KOPT-K1 (cell line): ENCODE results near the gene BICRAL.

Experiments
- H3K27ac ChIP-seq: fragments of 200-600 bp; sonication (generic); 2 replicates; pipeline ENCODE4 v1.5.1; 2016; ENCODE audit warnings: antibody characterized with exemption, mild to moderate bottlenecking, low read depth, low read length; ENCODE audit not compliant: poor library complexity, severe bottlenecking
- H3K36me3 ChIP-seq: fragments of 200-600 bp; sonication (generic); 2 replicates; pipeline ENCODE4 v1.5.1; 2017; ENCODE audit warnings: antibody characterized with exemption, mild to moderate bottlenecking, low read length, moderate library complexity; ENCODE audit not compliant: insufficient read depth
- H3K9me3 ChIP-seq: fragments of 200-600 bp; sonication (generic); 2 replicates; pipeline ENCODE4 v1.5.1; 2017; ENCODE audit warnings: antibody characterized with exemption, low read length, mild to moderate bottlenecking; ENCODE audit not compliant: insufficient read depth, poor library complexity, severe bottlenecking

BICRAL gene

DNA sequence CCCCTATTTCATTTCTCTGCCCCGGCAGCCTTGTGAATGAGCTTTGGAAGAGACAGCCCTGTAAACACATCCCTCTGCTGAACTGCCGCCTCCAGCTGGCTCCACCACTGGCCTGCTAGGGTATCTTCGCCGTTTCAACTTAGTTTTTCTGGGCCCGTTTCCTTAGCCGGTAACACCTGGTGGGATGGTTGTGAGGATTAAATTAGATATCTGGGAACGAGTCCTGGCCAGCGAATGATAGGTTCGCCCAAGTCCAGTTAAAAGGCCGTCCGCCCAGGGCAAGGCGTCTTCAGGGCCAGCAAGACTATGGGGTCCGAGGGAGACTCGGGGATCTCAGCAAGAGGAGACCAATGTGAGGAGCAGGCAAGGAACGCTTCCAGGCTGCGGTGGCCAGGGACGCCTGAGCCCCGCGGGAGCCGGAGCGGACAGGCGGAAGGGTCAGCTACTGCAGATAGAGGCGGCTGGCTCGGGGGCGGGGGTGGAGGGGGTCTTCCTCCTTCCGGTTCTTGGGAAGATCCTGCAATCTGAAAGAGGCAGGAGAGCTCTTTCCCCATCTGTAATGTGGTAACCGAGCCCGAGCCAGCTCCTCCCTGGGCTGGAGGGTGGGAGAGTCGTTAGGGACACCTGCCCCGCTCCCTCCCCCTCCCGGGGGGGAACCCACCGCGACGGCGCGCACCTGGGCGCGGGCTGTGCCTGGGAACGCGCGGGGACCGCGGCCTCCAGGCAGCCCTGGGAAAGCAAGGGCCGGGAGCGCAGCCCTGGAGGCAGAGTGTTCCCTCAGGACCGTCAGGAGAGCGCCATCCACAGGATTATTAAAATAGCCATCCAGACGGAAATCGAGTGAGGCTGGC, 129.5 kb downstream of the BICRAL start:
- peak overlapping the region; percentile 33 for H3K27ac ChIP-seq
- no peaks in the 10 kb centered on the region for H3K9me3 ChIP-seq

DNA sequence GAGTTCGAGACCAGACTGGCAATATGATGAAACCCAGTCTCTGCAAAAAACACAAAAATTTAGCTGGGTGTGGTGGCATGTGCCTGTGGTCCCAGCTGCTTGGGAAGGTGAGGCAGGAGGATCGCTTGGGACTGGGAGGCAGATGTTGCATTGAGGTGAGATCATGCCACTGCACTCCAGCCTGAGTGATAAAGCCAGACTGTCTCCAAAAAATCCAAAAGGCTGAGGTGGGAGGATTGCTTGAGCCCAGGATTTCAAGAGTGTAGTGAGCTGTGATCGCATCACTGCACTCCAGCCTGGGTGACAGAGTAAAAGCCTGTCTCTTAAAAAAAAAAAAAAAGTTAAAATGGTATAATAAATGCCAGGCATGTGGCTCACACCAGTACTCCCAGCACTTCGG, 132.7 kb downstream of the BICRAL start:
- peak overlapping the region; percentile 20 for H3K27ac ChIP-seq
- H3K36me3 ChIP-seq, result no peaks in the 10 kb centered on the region
- H3K9me3 ChIP-seq, result no peaks in the 10 kb centered on the region

More for the DNA sequence above, 129.5 kb downstream of the BICRAL start:
- no peaks in the 10 kb centered on the region for H3K36me3 ChIP-seq

DNA sequence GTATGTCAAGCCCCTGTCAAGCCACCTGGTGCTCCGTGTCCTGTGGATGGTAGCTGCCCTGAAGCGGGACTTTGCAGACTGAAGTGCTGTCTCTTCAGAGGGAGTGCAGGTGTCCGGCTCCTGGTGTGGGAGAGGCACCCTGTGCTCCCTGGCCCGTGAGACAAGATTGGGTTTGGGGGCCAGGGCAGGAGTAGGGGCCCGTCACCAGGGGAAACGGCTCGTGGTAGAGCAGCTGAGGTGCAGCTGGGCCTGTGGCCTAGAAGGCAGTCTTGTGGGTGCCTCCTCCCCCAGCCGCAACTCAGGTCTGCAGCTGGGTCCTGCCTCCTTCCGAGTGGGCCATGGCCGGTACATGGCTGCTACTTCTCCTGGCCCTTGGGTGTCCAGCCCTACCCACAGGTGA, 133.9 kb downstream of the BICRAL start, which contains the start of gene PTCRA:
Gene PTCRA (plus strand): TSS at position 322 of the 400 bp plus-strand sequence. CDS start 17 bp downstream, at position 339.
- H3K27ac ChIP-seq, result peak within 1 kb of the TSS; percentile 63
- H3K9me3 ChIP-seq, result no peaks in the 10 kb centered on the region
- H3K36me3 ChIP-seq, result no peaks in the 10 kb centered on the region

DNA sequence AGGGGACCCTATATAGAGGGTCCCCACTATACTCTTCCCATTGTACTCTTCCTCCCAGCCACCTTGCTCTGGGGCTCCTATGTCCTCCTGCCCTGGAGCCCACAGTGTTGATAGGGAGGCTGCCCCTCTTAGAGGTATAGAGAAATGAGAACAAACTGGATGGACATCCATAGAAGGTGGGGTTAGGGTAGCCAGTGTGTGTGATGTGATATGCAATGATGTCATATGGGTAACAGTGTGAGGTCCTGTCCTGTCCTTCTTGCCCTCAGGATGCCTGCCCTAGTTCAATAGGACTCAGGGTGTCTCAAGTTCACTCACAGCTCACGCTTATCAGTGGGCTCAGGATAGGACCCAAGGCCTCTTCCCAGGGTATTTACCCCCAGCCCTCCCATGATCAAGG, 134.4 kb downstream of the BICRAL start:
- no peaks in the 10 kb centered on the region for H3K9me3 ChIP-seq
- no peaks in the 10 kb centered on the region for H3K36me3 ChIP-seq
- H3K27ac ChIP-seq, result peak overlapping the region; percentile 63
